Sigmoid colon (tissue), 7 donors: ENCODE results near the gene ETS1. TPM values are rescaled to one million over a fixed set of nuclear protein-coding genes. Genes with fewer than 3 reads are reported as not detected.

Source experiments
- DNase-seq: peaks from one replicate; pipeline ENCODE4 v3.0.0-alpha.2; 2019
- H3K27ac ChIP-seq, 4 donors: fragments of 200-600 bp; sonication (generic); one replicate each; pipeline ENCODE4 v1.5.1; 2016 to 2019; ENCODE audit warnings: mild to moderate bottlenecking in 1 of 4
- H3K27me3 ChIP-seq, 3 donors: fragments of 200-600 bp; sonication (generic); one replicate each; pipeline ENCODE4 v1.5.1; 2019; ENCODE audit warnings: mild to moderate bottlenecking in 1 of 3
- H3K36me3 ChIP-seq, 4 donors: fragments of 200-600 bp; sonication (generic); one replicate each; pipeline ENCODE4 v1.5.1; 2016 to 2019
- H3K4me1 ChIP-seq, 4 donors: fragments of 200-600 bp; sonication (generic); one replicate each; pipeline ENCODE4 v1.5.1; 2017 to 2019
- H3K4me3 ChIP-seq, 4 donors: fragments of 200-600 bp; sonication (generic); one replicate each; pipeline ENCODE4 v1.5.1; 2017 to 2019; ENCODE audit warnings: mild to moderate bottlenecking in 2 of 4, moderate library complexity in 1 of 4
- H3K9me3 ChIP-seq, 4 donors: fragments of 200-600 bp in 3 of 4; sonication (generic) in 3 of 4; one replicate each; pipeline versions ENCODE4 v1.5.1 to v1.6.1; 2013 to 2019
- EP300 ChIP-seq, 4 donors: sonication (generic); formaldehyde crosslinking; IDR thresholded peaks; one replicate each; pipeline ENCODE4 v1.6.1; 2017; ENCODE audit warnings: antibody characterized with exemption in 4 of 4
- POLR2A ChIP-seq, 2 donors: fragments of 450-650 bp; IDR thresholded peaks; one replicate each; pipeline ENCODE4 v1.6.1; 2016; ENCODE audit warnings: antibody characterized with exemption in 2 of 2, mild to moderate bottlenecking in 2 of 2, moderate library complexity in 2 of 2
- POLR2AphosphoS5 ChIP-seq, 4 donors: sonication (generic); formaldehyde crosslinking; IDR thresholded peaks; one replicate each; pipeline ENCODE4 v1.6.1; 2017; ENCODE audit warnings: antibody characterized with exemption in 4 of 4
- WGBS, 2 donors: extraction: QIAGEN DNeasy Blood & Tissue Kit; methylation state at CpG; one replicate each; pipeline ENCODE4 v1.1.7; 2013; 5-methylcytosine and 5-hydroxymethylcytosine counted together
- intact Hi-C: fragments of 100-400 bp; cut with DNase I; formaldehyde crosslinking; loops from one replicate; pipeline ENCODE4 v1.15.1; 2023
- polyA plus RNA-seq, 3 donors: library from polyadenylated mRNA; stranded (reverse); fragments of 200-250 nt; gene quantifications; one replicate each; pipeline ENCODE4 v1.2.3, GENCODE V29; 2013
- total RNA-seq, 4 donors: library from RNA; depleted of rRNA; stranded (reverse); fragments of >200 nt; gene quantifications; one replicate each; pipeline ENCODE4 v1.1.0, GENCODE V29; 2016
- TF ChIP-seq, protein P1 (sequence below), 4 experiments: fragments of 450-650 bp in 3 of 4; fragments of 200-600 bp in 1 of 4; IDR thresholded peaks; one replicate each; pipeline ENCODE4 v1.5.1; 2016 to 2019; ENCODE audit warnings: antibody characterized with exemption in 4 of 4, mild to moderate bottlenecking in 3 of 4, moderate library complexity in 2 of 4
- donor health status: healthy with polysubstance abuse.
- donor health status: Bipolar disorder and iron deficiency.
- donor health status: healthy.

ETS1 gene
- total and polyA plus RNA-seq, 7 donors: 12.5 to 122 (median 24.6) TPM

DNA sequence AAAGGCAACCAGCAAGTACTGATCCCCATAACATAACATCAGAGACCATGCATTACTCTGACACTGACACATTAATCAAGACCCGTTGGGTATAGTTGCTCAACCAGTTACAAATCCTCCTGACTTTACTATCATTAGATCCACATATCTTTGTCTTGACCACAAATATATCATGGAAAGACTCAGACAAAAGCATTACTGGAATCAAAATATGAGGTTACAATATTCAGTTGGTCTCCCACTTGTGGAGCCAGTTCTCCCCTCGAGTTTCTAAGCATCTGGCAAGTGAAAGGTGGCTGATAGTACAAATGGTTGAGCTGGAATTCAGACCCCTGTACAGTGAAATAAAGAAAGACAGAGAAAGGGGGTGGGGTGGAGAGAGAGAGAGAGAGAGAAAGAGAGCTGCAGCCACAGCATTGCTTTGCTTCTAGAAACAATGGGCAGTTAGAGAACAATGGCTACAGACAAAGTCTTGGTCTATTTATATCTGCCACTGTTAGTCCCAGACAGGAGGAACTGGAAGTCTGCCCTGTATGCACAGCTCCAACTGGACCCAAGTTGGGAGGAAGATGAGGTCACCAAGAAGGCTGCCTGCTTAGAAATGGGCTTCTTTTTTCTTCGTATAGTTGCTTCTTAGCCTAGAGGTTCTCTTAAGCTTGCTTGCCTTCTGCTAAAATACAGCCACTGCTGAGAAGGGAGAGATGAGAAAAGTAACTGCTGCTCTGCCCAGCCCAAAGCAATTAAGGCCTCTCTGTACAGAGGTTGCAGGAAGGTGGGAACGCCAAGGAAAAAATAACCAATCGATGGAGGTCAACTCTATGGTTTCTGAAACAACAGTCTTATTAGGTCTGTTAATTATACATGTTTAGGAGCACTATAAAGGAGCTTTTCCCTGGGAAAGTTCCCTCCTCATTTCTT is 85.5 kb downstream of the ETS1 start:
- 16 to 44% methylated on average over 5 of the region's 5 CpGs for WGBS, 2 donors
- H3K27ac ChIP-seq: peak overlapping the region; percentile 36 to 87 (median 51)
- H3K9me3 ChIP-seq: no peaks in the 10 kb centered on the region
- TF ChIP-seq, protein P1, sequence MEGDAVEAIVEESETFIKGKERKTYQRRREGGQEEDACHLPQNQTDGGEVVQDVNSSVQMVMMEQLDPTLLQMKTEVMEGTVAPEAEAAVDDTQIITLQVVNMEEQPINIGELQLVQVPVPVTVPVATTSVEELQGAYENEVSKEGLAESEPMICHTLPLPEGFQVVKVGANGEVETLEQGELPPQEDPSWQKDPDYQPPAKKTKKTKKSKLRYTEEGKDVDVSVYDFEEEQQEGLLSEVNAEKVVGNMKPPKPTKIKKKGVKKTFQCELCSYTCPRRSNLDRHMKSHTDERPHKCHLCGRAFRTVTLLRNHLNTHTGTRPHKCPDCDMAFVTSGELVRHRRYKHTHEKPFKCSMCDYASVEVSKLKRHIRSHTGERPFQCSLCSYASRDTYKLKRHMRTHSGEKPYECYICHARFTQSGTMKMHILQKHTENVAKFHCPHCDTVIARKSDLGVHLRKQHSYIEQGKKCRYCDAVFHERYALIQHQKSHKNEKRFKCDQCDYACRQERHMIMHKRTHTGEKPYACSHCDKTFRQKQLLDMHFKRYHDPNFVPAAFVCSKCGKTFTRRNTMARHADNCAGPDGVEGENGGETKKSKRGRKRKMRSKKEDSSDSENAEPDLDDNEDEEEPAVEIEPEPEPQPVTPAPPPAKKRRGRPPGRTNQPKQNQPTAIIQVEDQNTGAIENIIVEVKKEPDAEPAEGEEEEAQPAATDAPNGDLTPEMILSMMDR (IDR thresholded peaks at IDR 0.05): no peak
- TF ChIP-seq POLR2AphosphoS5 (IDR thresholded peaks at IDR 0.05): peak in 2 of 4 donors; percentile 25 to 36
- H3K4me3 ChIP-seq: no peak overlapping the region
- peaks cover 0 to 87% (median 79%) of the 10 kb centered on the region in 4 donors for H3K4me1 ChIP-seq
- no peaks in the 10 kb centered on the region for H3K36me3 ChIP-seq
- no peak for DNase-seq
- intact Hi-C loops: loop anchor here (5.0 kb wide), 1 partner anchor 100 kb away; no protein-coding TSS in a partner anchor
- H3K27me3 ChIP-seq: no peaks in the 10 kb centered on the region

DNA sequence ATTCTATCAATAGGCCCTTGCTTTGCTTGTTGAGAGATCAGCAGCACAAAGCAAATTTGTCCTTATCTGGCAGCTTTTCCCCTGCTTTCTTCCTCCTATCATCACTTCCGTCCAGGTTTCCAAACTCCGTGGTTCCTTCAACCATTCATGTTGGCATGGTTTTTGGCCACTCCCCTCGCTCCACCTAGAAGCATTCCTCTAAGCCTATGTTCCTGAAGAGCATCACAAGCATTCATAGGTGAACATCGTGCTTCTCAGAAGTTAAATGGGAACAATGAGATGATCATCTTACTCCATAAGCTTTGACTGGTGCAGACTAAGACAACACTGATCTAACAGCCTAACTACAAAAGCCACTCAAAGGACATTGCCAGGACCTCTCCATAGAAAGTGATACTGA is 86.3 kb downstream of the ETS1 start:
- WGBS, 2 donors: 67 to 73% methylated on average over 4 of the region's 4 CpGs
- peak overlapping the region in 3 of 4 donors; percentile 43 to 87 (median 54) for H3K27ac ChIP-seq
- H3K9me3 ChIP-seq: no peaks in the 10 kb centered on the region
- peaks cover 0 to 88% (median 81%) of the 10 kb centered on the region in 4 donors for H3K4me1 ChIP-seq
- DNase-seq: no peak
- H3K4me3 ChIP-seq: no peak overlapping the region
- intact Hi-C loops: loop anchor here (5.0 kb wide), 1 partner anchor 99 kb away; no protein-coding TSS in a partner anchor
- H3K36me3 ChIP-seq: no peaks in the 10 kb centered on the region
- no peaks in the 10 kb centered on the region for H3K27me3 ChIP-seq
- TF ChIP-seq, protein P1 (IDR thresholded peaks at IDR 0.05): no peak
- TF ChIP-seq POLR2A (IDR thresholded peaks at IDR 0.05): no peak
- no peak for TF ChIP-seq POLR2AphosphoS5 (IDR thresholded peaks at IDR 0.05)
- TF ChIP-seq EP300 (IDR thresholded peaks at IDR 0.05): no peak

DNA sequence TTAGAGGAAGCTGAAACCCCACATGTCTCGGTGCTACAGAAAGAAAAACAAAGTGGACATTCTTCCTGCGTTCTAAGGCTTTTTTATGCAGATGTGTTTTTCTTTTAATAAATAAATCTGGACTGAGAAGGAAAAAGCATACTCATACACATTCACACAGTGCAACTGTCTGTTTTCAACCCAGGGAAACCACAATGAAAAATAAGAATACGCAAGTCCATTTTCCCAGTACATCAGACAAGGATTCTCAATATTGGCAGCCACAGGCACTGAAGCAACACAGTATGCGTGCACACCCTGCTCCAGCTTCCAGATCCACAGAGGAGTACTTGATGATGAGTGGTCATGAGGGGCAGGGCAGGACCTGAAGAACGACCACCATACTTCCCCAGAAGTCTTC is 86.9 kb downstream of the ETS1 start:
- intact Hi-C loops: loop anchor here (5.0 kb wide), 1 partner anchor 98 kb away; no protein-coding TSS in a partner anchor
- WGBS, 2 donors: 59 to 83% methylated on average over 5 of the region's 5 CpGs
- Histone ChIP-seq H3K27ac (peak overlapping the region in 3 of 4 donors; percentile 43 to 87 (median 54)), H3K4me1 (peaks cover 0 to 86% (median 81%) of the 10 kb centered on the region in 4 donors), H3K4me3 (no peak overlapping the region), H3K9me3 (no peaks in the 10 kb centered on the region), H3K27me3 (no peaks in the 10 kb centered on the region), H3K36me3 (no peaks in the 10 kb centered on the region)
- TF ChIP-seq, protein P1 (IDR thresholded peaks at IDR 0.05): no peak
- no peak for TF ChIP-seq EP300 (IDR thresholded peaks at IDR 0.05)
- no peak for TF ChIP-seq POLR2A (IDR thresholded peaks at IDR 0.05)
- no peak for TF ChIP-seq POLR2AphosphoS5 (IDR thresholded peaks at IDR 0.05)
- no peak for DNase-seq

DNA sequence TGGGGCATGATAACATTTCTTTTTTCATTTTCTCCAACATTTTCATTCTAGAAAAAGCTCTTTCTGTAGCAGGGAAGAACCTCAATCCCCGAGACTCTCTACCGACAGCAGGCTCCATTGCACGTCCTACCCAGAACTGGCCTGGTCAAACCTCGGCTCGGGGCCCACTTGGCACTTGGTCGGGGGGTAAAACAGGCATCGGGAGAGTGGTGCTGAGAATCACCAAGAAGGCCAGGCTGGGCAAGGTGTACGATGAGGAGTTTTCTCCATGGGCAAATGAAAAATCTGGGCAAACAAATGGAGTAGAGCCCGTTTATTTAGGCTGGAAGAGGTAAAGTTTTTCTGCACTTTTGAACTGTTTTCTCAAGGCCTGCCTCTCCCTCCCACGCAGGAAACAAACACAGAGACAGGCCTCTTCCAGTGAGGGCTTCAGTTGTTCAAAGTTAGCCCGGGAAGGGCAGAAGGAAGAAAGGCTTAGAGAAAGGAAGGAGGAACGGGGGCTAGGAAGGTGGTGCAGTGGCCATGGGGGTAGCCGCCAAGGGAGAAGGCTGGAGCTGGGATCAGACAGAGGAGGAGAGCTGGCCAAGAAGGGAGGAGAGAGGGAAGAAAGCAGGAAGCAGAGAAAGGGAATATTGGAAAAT is 87.6 kb downstream of the ETS1 start:
- TF ChIP-seq EP300 (IDR thresholded peaks at IDR 0.05) (no peak), POLR2AphosphoS5 (IDR thresholded peaks at IDR 0.05) (no peak), POLR2A (IDR thresholded peaks at IDR 0.05) (no peak)
- TF ChIP-seq, protein P1 (IDR thresholded peaks at IDR 0.05): no peak
- H3K27ac ChIP-seq: peak overlapping the region; percentile 43 to 87 (median 50)
- WGBS, 2 donors: 57 to 67% methylated on average over 13 of the region's 13 CpGs
- H3K27me3 ChIP-seq: no peaks in the 10 kb centered on the region
- no peaks in the 10 kb centered on the region for H3K9me3 ChIP-seq
- H3K4me3 ChIP-seq: no peak overlapping the region
- peaks cover 0 to 83% (median 80%) of the 10 kb centered on the region in 4 donors for H3K4me1 ChIP-seq
- intact Hi-C loops: loop anchor here (5.0 kb wide), 1 partner anchor 97 kb away; no protein-coding TSS in a partner anchor
- H3K36me3 ChIP-seq: no peaks in the 10 kb centered on the region
- DNase-seq: no peak
